ENCODE results near the gene CD3G.

- no peak for TF ChIP-seq CTCF (IDR thresholded peaks at IDR 0.05)
- no peak for TF ChIP-seq EZH2phosphoT487 (IDR thresholded peaks at IDR 0.05)
Observed at GRCh38 chr11:118328745-118329144, 15.4 kb upstream of the CD3G start.
